Measurements from ENCODE around the gene LYRM4.

DNA sequence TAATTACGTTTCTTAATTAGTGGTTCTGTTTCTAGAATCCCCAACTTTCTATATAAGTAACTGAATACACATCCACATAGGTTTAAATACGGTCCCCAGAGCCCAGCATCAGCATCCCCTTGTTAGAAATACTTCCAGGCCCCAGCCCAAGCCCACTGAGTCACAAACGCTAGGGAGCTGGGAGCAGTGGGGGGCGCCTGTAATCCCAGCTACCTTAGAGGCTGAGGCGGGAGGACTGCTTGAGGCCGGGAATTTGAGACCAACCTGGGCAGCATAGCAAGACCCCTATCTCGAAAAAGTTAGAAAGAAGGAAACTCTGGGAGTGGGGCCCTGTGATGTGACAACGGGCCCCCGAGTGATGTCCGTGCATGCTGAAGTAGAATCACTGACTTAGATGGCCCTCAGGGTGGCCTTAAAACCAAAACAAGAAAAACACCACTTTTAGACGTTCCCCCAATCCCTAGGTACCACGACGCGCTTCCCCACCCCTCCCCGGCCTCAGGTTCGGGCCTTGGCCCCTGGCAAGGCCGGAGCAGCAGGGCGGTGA is 176.9 kb downstream of the LYRM4 start:
- TF ChIP-seq GATA3 (IDR thresholded peaks at IDR 0.05; ENCODE audit: low read depth, low read length) (no peak), GATA2 (IDR thresholded peaks at IDR 0.05; ENCODE audit: low read depth, low read length) (no peak)

Measured in SH-SY5Y (cell line).